GM21423 (cell line): ENCODE results near the gene AGAP1.

Source experiments
- ATAC-seq: cut with Tn5 transposase; IDR thresholded peaks from one replicate; pipeline ENCODE4 v1.9.1; 2021; ENCODE audit warnings: mild to moderate bottlenecking, moderate library complexity; ENCODE audit not compliant: unreplicated experiment

AGAP1 gene

GRCh38 chr2:235493775-235494715 is at the start of gene AGAP1:
Gene AGAP1, plus strand, starts transcription at chr2:235494043.
- no peak for ATAC-seq

GRCh38 chr2:235444101-235444597 is 49.7 kb upstream of the AGAP1 start:
- ATAC-seq = no peak

- no peak for ATAC-seq
Observed at GRCh38 chr2:235445116-235445515, 48.7 kb upstream of the AGAP1 start.

- ATAC-seq = no peak
Observed at GRCh38 chr2:235446082-235446481, 47.8 kb upstream of the AGAP1 start.

GRCh38 chr2:235447210-235447609 is 46.6 kb upstream of the AGAP1 start:
- ATAC-seq = no peak

- ATAC-seq = no peak
Observed at GRCh38 chr2:235449568-235449967, 44.3 kb upstream of the AGAP1 start.

GRCh38 chr2:235453605-235454151 is 40.2 kb upstream of the AGAP1 start:
- ATAC-seq = no peak

- ATAC-seq = no peak
Observed at GRCh38 chr2:235458839-235459273, 35.0 kb upstream of the AGAP1 start.

- ATAC-seq = no peak
Observed at GRCh38 chr2:235460548-235461047, 33.2 kb upstream of the AGAP1 start.

- no peak for ATAC-seq
Observed at GRCh38 chr2:235461763-235462414, 32.0 kb upstream of the AGAP1 start.

GRCh38 chr2:235462415-235462790 is 31.4 kb upstream of the AGAP1 start:
- no peak for ATAC-seq

- ATAC-seq = no peak
Observed at GRCh38 chr2:235463893-235464292, 29.9 kb upstream of the AGAP1 start.

- no peak for ATAC-seq
Observed at GRCh38 chr2:235467588-235467987, 26.3 kb upstream of the AGAP1 start.

- no peak for ATAC-seq
Observed at GRCh38 chr2:235468978-235469655, 24.7 kb upstream of the AGAP1 start.

- no peak for ATAC-seq
Observed at GRCh38 chr2:235471186-235471747, 22.6 kb upstream of the AGAP1 start.

- ATAC-seq = no peak
Observed at GRCh38 chr2:235472443-235472842, 21.4 kb upstream of the AGAP1 start.

- ATAC-seq = no peak
Observed at GRCh38 chr2:235478609-235479008, 15.2 kb upstream of the AGAP1 start.

- ATAC-seq = no peak
Observed at GRCh38 chr2:235479604-235480003, 14.2 kb upstream of the AGAP1 start.

GRCh38 chr2:235480614-235481013 is 13.2 kb upstream of the AGAP1 start:
- no peak for ATAC-seq

- ATAC-seq = no peak
Observed at GRCh38 chr2:235483313-235483712, 10.5 kb upstream of the AGAP1 start.

GRCh38 chr2:235485362-235485761 is 8.5 kb upstream of the AGAP1 start:
- ATAC-seq = no peak
